Right lobe of liver (tissue), 4 donors: ENCODE data around the gene F8.

ENCODE experiments used
- POLR2A ChIP-seq: fragments of 450-650 bp; IDR thresholded peaks from one replicate; pipeline ENCODE4 v1.6.1; 2017; ENCODE audit warnings: antibody characterized with exemption, mild to moderate bottlenecking
- TF ChIP-seq, protein P1 (sequence below), 4 donors: fragments of 200-600 bp in 3 of 4; fragments of 450-650 bp in 1 of 4; IDR thresholded peaks; one replicate each; pipeline versions ENCODE4 v1.5.1 to v1.8.0; 2016 to 2022; ENCODE audit warnings: antibody characterized with exemption in 4 of 4, mild to moderate bottlenecking in 2 of 4
- donor health status: DM: no; HTN: no; CAD: no.
- donor health status: DM: no; HTN: no; CAD: no.
- donor health status: DM: no; HTN: yes; CAD: no.

DNA sequence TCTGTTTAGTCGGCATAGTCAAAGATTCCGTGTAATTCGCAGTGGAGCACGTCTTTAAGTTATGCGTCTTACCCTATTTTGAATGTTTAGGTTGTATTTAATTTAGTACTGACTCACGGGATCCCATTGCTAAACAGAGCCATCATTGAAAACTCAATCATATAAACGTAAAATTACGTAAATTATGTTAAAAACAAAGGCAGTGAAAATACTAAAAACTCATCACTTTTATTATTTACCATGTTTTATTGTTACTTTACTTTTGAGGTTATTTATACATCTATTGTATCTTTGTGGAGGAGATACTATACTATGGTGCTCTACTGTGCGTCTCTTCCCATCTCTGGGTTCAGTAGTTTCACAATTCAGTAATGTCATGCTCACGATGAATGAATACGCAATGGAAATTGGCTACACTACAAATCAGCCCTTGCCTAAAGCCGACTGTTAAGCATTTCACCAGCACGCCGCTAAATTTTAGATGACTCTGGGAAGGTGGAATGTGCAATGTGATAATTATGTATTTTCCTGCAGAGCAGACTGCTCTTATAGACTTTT lies 5.1 kb upstream of the F8 start:
- TF ChIP-seq, protein P1, sequence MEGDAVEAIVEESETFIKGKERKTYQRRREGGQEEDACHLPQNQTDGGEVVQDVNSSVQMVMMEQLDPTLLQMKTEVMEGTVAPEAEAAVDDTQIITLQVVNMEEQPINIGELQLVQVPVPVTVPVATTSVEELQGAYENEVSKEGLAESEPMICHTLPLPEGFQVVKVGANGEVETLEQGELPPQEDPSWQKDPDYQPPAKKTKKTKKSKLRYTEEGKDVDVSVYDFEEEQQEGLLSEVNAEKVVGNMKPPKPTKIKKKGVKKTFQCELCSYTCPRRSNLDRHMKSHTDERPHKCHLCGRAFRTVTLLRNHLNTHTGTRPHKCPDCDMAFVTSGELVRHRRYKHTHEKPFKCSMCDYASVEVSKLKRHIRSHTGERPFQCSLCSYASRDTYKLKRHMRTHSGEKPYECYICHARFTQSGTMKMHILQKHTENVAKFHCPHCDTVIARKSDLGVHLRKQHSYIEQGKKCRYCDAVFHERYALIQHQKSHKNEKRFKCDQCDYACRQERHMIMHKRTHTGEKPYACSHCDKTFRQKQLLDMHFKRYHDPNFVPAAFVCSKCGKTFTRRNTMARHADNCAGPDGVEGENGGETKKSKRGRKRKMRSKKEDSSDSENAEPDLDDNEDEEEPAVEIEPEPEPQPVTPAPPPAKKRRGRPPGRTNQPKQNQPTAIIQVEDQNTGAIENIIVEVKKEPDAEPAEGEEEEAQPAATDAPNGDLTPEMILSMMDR (IDR thresholded peaks at IDR 0.05) = peak in 1 of 4 donors; percentile 6
- TF ChIP-seq POLR2A = peak; percentile 84
